CD1c-positive myeloid dendritic cell (primary cell): ENCODE measurements around the gene NUCB1.
"Not testable (repeated sequence)": the region's sequence is repeated elsewhere in the genome, so short reads cannot be mapped to it uniquely, and the experiment has no call there.

Experiments used
- DNase-seq: peaks from one replicate; pipeline ENCODE4 v3.0.0-alpha.2; 2016; ENCODE audit errors: extremely low spot score

The NUCB1 gene

DNA sequence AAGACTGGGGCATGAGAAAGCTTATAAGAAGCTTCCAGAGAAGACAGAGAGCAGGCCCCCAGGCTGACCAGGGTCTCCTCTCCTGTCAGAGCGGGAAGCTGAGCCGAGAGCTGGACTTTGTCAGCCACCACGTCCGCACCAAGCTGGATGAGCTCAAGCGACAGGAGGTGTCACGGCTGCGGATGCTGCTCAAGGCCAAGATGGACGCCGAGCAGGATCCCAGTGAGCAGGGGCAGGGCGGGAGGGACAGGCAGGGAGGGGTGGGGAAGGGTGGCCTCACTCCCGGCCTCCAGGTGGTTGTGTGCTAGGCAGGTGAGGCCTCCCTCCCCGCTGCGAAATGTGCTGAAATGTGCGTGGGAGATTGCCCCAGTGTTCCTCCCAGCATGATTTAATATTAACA is 5.6 kb downstream of the NUCB1 start:
- DNase-seq = no peak

DNA sequence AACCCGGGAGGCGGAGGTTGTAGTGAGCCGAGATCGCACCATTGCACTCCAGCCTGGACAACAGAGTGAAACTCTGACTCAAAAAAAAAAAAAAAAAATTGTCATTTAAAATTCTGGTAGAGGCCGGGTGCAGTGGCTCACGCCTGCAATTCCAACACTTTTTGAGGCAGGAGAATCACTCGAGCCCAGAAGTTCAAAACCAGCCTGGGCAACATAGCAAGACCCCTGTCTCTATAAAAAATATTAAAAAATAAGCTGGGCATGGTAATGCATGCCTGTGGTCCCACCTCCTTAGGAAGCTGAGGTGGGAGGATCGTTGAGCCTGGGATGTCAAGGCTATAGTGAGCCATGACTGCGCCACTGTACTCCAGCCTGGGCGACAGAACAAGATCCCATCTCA is 6.2 kb downstream of the NUCB1 start:
- no peak for DNase-seq

DNA sequence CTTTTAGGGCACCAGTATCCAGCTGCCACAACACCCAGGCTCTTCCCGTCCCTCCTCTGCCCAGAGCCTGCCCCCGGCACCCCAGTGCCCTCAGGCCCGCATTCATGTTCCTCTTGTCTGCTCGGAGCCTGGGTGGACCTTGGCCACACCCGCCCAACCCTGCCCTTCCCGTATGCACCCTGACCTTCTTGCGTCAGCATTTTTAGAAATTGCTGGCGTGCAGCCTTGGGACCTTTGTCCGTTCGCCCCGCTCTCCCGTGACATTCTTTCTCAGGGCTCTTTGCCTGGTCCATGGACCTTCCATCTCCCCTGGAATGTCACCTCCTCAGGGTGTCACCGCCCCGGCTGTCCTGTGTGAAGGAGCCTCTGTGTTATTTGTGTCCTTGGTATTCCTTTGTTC is 7.6 kb downstream of the NUCB1 start:
- peak; percentile 66 for DNase-seq

DNA sequence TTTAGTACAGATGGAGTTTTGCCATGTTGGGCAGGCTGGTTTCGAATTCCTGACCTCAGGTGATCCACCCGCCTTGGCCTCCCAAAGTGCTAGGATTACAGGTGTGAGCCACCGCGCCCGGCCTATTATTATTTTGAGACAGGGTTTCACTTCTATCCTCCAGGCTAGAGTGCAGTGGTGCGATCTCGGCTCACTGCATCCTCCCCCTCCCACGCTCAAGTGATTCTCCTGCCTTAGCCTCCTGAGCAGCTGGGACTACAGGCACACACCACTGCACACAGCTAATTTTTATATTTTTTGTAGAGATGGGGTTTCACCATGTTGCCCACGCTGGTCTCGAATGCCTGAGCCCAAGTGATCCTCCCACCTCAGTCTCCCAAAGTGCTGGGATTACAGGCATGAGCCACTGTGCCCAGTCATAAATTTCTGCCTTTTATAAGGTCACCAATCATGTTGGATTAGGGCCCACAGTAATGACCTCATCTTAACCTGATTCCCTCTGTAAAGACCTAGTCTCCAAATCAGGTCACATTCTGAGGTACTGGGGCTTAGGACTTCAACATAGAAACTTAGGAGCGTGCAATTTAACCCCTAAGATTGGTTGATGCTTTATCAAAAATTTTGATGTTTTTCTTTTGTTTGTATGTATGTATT is 9.4 kb downstream of the NUCB1 start:
- not testable (repeated sequence) for DNase-seq

DNA sequence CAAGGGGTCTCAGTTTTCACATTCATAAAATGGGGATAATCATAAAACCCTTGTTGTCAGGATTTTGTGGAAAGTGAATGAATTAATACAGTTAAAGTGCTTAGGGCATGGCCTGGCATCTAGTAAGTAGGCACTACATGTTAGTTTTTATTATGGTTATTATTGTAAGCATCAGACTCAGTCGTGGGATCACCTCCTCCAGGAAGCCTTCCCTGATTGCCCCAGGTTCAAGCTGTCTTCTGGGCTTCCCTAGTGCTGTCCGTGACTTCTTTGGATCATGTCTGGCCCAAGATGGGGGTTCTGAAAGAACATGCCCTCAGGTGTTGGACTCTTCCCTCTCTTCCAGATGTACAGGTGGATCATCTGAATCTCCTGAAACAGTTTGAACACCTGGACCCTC is 10.7 kb downstream of the NUCB1 start:
- DNase-seq = no peak

DNA sequence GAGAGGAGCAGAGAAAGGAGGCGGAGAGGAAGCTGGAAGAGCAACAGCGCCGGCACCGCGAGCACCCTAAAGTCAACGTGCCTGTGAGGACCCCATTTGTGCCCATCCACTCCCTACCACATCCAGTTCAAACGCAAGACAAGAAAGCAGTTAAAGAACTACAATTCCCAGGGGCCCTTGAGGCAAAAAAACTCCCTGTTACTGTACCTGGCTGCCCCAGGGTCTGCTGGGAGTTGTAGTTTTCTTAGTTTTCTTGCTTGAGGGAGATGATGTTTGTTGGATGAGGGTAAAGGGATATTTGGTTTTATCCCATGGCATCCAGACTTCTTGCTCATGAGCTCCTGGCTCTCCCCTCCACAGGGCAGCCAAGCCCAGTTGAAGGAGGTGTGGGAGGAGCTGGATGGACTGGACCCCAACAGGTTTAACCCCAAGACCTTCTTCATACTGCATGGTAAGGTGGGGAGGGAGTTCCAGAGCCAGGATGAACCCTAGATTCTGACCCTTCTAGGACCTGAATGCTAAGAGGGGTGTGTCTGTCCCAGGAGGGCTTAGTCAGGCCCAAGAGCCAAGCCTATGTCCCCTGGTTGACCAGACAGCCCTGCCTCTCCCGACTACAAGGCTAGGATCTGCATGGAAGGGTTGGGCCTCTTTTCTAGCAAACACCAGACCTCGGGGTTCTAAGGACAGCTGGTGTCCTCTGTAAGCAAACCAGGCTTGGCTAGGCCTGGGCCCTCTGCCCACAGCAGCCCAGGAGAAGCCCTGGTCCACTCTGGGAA is 13.2 kb downstream of the NUCB1 start:
- DNase-seq = peak; percentile 43

DNA sequence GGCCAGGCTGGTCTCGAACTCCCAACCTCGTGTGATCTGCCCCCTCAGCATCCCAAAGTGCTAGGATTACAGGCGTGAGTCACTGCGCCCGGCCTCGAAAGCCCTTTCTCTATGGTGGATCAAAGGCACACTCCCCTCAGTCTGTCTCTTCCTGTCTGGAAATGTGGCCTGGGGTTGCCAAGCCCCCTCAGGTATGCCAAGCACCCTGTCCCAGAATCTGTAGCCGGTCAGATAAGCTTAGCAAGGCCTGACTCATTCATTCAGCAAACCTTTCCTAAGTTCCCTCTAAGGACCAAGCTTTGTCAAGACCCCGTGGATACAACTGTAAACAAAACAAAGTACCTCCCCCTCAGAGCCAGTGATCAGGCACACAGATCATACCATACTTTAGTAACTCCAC is 14.1 kb downstream of the NUCB1 start:
- no peak for DNase-seq

DNA sequence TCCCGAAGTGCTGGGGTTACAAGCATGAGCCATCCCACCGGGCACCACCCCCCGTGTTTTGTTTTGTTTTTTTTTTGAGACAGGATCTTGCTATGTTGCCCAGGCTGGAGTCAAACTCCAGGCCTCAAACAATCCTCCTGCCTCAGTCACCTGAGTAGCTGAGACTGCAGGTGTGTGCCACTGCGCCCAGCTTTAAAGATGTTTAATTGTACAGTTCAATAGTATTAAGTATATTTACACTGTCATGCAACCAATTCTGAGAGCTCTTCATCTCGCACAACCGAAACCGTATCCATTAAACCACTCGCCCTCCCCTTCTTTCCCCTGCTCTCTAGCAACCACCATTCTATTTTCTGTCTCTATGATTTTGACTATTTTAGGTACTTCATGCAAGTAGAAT is 15.6 kb downstream of the NUCB1 start:
- DNase-seq = no peak

DNA sequence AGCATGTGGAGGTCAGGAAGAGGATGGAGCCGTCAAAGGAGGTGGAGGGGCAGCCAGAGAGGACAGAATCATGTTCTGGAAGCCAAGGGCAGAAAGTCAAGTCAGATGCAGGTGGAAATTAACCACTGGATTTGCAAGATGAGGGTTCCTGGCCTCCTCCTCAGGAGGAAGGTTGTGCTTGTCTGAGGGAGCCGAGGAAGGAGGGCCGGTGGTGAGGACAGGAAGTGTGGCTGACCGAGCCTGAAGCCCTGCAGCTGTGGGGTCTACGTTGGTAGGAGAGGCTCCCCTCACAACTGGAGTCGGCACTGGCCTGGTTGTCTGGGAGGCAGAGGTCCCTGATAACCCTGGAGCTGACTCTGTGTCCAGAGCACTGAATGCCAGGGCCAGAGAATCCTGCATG is 18.0 kb downstream of the NUCB1 start:
- no peak for DNase-seq

DNA sequence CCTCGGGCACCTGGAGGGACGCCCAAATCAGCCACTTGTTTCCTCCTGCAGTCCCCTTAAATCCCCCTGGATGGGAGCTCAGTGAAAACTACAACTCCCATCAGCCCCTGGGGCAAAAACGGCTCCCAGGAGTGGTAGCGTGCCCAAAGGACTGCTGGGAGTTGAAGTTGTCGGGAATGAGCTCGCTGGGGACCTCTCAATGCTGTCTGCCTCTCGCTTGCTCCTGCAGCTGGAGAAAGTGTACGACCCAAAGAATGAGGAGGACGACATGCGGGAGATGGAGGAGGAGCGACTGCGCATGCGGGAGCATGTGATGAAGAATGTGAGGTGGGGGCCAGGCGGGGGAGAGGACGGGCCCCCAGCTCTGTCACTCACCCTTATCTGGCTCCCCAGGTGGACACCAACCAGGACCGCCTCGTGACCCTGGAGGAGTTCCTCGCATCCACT is 18.7 kb downstream of the NUCB1 start:
- DNase-seq = peak; percentile 10

DNA sequence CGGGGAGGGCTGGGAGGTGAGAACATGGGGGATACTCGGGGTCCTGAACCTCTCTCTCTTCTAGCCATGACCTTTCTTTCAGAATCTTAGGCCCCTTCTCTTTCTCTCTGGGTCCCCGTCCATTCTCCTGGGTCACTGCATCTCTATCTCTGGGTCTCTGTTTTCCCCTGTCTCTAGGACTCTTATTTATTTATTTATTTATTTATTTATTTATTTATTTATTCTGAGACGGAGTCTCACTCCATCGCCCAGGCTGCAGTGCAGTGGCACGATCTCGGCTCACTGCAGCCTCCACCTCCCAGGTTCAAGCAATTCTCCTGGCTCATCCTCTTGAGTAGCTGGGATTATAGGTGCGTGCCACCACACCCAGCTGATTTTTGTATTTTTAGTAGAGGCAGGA is 19.2 kb downstream of the NUCB1 start:
- DNase-seq = not testable (repeated sequence)

DNA sequence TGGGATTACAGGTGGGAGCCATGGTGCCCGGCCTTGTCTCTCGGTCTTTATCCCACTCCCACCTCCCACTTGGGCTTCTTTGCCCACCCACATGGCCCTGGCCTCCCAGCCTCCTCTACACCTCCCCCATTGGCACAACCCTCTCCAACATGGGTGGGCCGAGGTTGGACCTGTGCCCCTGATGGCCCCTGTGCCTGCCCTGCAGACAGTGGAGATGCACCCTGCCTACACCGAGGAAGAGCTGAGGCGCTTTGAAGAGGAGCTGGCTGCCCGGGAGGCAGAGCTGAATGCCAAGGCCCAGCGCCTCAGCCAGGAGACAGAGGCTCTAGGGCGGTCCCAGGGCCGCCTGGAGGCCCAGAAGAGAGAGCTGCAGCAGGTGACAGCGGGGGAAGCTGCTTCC is 20.8 kb downstream of the NUCB1 start:
- no peak for DNase-seq

DNA sequence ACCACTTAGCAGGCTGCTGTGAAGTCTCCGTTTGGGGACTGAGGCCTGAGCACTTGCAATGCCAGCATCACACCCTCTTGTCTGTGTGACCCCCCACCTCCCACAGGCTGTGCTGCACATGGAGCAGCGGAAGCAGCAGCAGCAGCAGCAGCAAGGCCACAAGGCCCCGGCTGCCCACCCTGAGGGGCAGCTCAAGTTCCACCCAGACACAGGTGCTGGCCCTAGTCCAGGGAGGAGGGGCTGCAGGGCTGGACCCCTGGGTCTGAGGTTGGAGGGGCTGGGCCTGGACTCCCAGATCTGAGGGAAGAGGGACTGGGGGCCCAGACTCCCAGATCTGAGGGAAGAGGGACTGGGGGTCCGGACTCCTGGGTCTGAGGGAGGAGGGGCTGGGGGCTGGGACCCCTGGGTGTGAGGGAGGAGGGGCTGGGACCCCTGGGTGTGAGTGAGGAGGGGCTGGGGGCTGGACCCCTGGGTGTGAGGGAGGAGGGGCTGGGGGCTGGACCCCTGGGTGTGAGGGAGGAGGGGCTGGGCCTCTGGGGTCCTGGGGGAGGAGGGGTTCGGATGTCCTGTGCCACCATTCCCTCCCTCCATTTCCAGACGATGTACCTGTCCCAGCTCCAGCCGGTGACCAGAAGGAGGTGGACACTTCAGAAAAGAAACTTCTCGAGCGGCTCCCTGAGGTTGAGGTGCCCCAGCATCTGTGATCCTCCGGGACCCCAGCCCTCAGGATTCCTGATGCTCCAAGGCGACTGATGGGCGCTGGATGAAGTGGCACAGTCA is 21.8 kb downstream of the NUCB1 start:
- no peak for DNase-seq

DNA sequence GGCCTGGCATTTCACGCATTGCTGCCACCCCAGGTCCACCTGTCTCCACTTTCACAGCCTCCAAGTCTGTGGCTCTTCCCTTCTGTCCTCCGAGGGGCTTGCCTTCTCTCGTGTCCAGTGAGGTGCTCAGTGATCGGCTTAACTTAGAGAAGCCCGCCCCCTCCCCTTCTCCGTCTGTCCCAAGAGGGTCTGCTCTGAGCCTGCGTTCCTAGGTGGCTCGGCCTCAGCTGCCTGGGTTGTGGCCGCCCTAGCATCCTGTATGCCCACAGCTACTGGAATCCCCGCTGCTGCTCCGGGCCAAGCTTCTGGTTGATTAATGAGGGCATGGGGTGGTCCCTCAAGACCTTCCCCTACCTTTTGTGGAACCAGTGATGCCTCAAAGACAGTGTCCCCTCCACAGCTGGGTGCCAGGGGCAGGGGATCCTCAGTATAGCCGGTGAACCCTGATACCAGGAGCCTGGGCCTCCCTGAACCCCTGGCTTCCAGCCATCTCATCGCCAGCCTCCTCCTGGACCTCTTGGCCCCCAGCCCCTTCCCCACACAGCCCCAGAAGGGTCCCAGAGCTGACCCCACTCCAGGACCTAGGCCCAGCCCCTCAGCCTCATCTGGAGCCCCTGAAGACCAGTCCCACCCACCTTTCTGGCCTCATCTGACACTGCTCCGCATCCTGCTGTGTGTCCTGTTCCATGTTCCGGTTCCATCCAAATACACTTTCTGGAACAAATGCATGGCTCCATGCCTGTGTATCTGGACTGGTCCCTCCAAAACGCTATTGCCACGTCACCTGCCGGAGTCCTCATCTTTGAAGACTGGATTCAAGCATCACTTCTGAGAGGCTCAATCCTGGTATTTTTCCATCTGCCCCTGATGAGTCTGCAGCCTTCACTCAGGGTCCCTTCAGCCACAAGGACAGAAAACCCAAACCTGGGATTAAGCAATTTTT is 22.7 kb downstream of the NUCB1 start:
- no peak for DNase-seq

DNA sequence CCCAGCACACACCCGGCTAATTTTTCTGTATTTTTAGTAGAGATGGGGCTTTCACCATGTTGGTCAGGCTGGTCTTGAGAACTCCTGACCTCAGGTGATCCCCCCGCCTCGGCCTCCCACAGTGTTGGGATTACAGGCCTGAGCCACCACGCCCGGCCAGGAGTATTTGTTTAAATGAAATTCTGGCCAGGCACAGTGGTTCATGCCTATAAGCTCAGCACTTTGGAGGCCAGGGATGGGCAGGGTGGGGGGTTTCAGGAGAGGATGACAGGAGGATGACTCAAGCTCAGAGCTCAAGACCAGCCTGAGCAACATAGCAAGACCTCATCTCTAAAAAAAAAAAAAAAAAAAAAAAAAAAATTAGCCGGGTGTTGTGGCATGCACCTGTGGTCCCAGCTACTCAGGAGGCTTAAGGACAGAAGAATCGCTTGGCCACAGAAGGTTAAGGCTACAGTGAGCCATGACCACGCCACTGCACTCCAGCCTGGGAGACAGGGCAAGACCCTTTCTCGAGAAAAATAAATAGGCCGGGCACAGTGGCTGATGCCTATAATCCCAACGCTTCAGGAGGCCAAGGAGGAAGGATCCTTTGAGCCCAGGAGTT is 25.2 kb downstream of the NUCB1 start:
- DNase-seq = no peak

DNA sequence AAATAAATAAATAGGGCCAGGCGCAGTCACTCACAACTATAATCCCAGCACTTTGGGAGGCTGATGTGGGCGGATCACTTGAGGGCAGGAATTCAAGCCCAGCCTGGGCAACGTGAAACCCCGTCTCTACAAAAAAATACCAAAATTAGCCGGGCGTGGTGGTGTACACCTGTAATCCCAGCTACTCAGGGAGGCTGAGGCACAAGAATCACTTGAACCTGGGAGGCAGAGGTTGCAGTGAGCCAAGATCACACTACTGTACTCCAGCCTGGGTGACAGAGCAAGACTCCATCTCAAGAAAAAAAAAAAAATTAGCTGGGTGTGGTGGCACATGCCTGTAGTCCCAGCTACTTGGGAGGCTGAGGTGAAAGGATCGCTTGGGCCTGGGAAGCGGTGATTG is 25.8 kb downstream of the NUCB1 start:
- not testable (repeated sequence) for DNase-seq

DNA sequence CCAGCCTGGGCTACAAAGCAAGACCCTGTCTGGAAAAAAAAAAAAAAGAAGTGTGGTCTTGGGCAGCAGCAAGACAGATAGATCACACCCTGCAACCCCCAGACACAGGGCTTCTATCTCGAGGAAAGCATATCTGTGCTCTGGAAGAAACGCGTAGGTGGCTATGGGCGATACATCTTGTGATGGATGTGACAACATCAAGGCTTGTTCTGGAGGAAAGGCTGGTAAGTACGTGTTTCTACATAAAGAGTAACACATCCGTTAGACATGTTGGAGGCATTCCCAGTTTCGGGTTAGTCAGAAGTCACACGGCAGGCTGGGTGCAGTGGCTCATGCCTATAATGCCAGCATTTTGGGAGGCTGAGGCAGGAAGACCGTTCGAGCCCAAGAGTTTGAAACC is 26.8 kb downstream of the NUCB1 start:
- DNase-seq = peak; percentile 92

DNA sequence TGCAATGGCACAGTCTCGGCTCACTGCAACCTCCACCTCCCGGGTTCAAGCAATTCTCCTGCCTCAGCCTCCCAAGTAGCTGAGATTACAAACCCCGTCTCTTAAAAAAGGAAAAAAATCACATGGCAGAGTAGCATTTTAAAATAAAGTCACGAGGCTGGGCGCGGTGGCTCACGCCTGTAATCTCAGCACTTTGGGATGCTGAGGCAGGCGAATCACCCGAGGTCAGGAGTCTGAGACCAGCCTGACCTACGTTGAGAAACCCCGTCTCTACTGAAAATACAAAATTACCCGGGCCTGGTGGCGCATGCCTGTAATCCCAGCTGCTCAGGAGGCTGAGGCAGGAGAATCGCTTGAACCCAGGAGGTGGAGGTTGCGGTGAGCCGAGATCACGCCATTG is 27.6 kb downstream of the NUCB1 start:
- not testable (repeated sequence) for DNase-seq

DNA sequence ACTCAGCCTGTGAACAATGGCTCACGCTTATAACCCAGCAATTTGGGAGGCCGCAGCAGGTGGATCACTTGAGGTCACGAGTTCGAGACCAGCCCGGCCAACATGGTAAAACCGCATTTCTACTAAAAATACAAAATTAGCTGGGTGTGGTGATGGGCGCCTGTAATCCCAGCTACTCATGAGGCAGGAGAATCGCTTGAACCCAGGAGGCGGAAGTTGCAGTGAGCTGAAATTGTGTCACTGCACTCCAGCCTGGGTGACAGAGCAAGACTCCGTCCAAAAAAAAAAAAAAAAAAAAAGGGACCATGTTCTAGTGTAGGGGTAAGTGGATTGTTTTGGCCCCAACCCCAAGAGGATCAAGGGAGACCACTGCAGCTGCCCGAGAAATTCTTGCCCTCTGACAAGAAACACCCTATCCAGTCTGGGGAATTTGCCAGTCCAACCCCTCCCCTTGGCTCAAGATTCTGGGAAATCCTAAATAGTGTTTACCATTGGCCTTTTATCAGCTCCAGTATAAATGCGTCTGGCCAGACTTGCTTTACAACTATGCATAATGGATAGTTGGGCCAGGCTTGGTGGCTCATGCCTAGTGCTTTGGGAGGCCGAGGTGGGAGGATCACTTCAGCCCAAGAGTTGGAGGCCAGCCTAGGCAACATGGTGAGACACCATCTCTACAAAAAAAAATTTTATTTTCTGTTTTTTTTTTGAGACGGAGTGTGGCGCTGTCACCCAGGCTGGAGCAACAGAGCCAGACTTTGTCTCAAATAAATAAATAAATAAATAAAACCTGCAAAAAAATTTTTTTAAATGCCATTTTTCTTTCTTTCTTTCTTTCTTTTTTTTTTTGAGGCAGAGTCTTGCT is 28.3 kb downstream of the NUCB1 start:
- DNase-seq = no peak

DNA sequence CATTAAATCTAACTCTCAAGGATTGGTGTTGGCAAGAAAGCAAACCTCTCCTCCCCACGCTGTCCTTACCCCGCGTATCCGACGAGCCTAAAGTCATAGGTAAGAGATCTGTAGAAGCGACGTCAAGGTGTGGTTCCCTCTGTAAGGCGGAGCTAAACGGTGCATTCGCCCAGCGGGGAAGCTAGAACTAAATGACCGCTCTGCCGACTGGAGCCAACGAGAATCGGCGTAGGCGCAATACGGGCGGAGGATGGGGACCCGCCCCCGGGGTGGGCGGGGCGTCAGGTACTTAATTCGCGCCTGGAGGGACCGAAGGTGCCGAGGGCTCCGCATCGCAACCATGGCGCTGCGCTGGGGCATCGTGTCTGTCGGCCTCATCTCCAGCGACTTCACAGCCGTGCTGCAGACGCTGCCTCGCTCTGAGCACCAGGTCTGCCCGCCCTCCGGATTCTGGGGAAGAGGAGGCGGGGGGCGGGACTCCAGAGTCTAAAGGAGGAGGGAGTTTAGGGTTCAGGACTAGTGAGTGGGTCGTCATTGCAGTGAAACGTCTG is 33.3 kb downstream of the NUCB1 start, which contains the start of gene DHDH:
TSS of gene DHDH (plus strand) at position 318 of the 551 bp plus-strand sequence. CDS start at position 341, 23 bp downstream.
- DNase-seq = peak; percentile 82
